Activated CD4-positive, alpha-beta T cell treated with anti-CD3 and anti-CD28 coated beads, Interleukin-2, Interleukin-6, amounts not matched to agents 100 ng/mL and 50 ng/mL, durations not matched to agents 16 hours and 8 hours (primary cell): ENCODE data around the gene NINJ2.
A peak's percentile ranks its signal among the peaks of the same experiment; 100 is the strongest.
"Not testable (repeated sequence)": the region's sequence is repeated elsewhere in the genome, so short reads cannot be mapped to it uniquely, and the experiment has no call there.

Source experiments
- DNase-seq: peaks from one replicate; pipeline ENCODE4 v3.0.0-alpha.2; 2020

The NINJ2 gene, protein sequence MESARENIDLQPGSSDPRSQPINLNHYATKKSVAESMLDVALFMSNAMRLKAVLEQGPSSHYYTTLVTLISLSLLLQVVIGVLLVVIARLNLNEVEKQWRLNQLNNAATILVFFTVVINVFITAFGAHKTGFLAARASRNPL

DNA sequence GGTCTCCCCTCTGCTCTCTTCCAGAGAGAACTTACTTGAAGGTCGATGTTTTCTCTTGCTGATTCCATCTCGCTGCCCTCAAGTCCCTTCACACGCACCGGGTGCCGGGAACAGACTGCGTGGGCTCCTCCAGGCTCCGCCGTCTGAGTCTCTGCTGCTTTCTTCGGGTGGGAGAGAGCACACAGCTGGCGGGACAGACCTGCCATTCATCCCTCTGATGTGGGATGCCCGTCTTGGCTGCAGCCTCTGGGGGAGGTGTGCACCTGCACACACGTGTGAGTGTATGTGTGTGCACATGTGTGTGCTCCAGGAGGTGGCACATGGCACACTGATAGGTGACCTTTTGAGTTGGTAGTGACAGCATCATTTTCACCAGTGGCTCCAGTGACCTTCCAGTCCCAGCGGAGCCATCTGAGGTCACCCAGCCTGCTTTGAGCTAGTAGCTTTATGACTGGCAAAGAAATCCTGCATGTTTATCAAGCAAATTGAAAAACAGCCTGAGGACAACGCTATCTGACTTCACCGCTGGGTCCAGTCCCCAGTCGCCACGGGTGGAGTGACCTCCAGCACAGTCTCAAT is at the start of gene NINJ2:
Gene NINJ2 (minus strand): TSS at position 153 of the 579 bp plus-strand sequence. CDS start 85 bp downstream, at position 68.
- DNase-seq = no peak

DNA sequence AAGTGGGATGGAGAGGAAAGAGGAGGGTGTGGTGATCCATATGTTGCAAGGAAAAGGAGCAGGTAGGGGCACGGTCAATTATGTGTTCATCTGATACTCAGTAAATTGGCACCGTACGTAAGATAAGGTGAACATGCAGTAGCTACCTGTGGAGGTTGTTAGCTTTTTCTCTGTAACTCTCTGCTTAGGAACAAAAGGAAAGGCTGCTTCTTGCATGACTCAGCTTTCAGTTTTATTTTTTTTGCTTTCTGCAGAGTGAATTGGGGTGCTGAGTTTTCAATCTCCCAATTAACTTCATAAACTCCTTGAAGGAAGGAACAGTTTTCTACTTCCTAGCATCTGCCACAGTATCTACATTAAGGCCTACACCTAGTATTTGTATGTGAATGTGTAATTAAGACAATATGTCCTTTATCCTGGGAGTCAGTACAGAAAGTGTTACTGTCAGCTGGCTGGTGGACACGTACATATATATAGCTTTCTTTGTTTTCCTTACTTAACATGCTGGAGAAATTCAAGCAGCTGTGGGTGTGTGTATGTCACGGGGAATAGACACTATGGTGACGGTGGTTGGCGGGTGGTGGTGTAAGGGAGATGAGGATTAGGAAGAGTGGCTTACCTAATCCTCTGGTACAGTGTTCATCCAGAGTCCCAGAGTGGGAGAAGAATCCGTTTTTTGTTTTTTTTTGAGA is 49.1 kb upstream of the NINJ2 start:
- DNase-seq = no peak

DNA sequence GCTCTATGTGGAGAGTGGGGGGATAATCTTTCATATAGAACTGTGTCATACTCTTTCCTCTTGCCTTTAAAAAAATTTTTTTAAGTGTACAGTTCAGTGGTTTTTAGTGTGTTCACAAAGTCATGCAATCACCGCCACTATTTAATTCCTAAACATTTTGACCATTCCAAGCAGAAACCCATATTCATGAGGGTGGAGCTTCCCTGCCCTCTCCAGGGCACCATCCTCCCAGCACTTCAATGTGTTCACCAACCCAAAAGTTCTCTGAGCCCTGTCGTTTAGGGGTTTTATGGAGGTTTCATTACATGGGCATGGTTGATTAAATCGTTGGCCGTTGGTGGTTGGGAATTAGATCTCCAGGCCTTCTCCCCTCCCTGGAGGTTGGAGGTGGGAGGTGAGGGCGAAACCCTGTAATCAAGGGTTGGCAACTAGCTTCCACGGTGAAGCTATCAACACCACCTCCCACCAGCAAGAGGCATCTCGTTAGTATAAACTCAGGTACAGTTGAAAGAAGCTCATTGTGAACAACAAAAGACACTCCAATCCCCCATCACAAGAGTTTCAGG is 46.3 kb upstream of the NINJ2 start:
- DNase-seq = no peak

DNA sequence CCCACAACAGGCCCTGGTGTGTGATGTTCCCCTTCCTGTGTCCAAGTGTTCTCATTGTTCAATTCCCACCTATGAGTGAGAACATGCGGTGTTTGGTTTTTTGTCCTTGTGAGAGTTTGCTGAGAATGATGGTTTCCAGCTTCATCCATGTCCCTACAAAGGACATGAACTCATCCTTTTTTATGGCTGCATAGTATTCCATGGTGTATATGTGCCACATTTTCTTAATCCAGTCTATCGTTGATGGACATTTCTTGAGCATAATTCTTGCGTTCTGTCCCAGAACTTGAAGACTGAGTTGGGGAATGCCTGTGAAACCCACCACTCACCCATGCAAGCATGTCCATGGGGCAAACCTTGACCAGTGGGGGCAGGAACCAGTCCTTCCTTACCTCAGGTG is 44.8 kb upstream of the NINJ2 start:
- DNase-seq = not testable (repeated sequence)

DNA sequence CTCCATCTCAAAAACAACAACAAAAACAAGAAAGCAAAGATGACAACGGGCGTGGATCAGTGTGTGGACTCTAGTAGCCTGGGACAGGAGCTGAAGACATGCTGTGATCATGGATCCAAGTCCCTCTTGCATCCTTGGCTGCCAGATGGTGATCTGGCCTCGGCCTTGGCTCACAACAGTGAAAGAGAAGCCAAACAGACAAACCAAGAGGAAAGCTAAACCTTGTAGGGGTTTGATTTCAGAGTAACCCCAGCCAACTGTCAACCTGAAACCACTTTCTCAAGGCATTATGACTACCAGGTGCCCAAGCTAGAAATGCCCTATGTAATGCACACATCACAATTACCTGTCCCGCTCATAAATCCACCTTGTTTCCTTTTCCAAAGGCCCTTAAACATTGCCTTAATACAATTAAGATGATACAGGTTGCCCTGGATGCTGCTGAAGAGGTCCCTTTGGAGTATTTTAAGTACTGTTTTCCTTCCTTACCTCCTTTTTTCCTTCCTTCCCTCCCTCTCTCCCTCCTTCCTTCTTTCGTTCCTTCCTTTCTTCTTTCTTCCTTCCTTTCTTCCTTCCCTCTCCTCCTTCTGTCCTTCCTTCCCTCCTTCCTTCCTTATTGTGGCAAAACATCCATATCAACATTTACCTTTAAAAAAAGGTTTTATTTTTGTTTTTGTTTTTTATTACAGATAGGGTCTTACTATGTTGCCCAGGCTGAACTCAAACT is 41.4 kb upstream of the NINJ2 start:
- peak; percentile 50 for DNase-seq

DNA sequence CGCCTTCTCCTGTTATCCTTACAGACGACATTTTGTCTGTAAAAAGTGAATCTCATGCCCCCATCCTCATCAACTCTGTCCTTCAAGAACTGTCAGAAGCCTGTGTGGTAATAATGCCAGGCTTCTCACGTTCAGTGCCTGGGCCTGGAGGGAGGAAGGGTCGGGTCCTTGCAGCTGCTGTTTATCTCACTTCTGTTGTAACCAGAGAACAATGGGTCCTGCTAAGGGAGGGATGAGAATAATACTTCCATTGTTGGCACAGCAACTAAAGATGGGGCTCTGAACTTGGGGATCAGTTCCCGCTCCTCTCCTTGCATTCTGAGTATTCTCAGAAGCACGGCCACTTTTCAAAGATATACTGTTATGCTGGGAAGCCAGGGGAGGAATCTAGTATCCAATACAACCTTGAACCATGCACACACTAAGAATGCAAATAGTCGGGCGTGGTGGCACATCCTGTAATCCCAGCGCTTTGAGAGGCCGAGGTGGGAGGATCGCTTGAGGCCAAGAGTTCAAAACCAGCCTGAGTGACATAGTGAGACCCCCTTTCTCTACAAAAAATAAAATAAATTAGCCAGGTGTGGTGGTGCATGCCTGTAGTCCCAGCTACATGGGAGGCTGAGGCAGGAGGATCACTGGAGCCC is 38.8 kb upstream of the NINJ2 start:
- DNase-seq = no peak

DNA sequence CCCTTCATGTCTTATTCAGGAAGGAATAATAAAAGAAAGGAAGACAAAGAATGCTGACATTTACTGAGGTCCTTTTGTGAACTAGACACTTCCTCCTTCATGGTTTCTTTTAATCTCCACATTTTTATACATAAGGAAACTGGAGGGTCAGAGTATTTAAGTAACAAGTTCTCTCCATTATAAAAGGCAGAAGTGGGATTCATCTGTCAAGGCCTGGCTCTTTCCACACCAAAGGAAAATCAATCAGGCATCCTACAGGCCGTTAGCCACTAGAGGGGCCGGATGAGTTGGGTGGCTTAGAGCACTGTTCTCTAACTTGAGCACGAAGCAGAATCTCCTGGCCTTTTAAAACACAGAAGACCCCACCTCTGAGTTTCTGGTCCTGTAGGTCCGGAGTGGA is 36.8 kb upstream of the NINJ2 start:
- DNase-seq = no peak

DNA sequence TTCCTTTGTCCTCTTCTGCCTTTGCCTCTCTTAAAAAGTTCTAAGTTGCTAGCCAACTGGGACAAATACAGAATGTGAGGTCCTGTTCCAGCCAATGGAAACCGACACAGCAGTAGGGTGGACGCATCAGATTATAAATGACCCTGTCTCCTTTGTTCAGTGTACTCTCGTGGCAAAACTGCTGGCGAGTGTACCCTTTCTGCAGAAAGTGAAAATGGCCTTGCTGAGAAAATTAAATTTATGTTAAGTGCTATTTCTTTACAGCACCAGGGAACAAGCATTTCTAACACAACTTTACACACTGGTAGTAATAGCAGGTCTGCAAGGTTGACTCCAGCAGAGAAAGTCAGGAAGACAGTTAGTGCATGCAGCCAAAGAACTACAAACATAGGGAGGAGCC is 35.0 kb upstream of the NINJ2 start:
- not testable (repeated sequence) for DNase-seq

DNA sequence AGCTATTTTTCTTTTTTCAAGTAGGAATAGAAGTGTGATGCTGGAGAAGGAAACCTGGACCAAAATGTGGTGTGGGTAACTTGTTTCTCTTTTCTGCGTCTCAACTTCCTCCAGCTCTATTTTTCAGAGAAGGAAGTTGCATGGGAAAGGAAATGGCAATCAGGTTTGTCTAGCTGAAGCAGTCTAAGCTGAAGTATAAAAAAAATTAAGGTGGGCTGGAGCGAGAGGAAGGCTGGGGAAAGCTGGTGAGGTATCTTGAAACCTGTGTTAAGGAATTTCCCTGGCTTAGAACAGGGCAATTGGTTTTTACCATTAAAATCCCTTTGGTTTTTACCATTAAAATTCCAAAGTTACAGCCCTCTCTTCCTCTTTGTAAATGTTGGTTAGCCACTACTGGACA is 34.2 kb upstream of the NINJ2 start:
- no peak for DNase-seq

DNA sequence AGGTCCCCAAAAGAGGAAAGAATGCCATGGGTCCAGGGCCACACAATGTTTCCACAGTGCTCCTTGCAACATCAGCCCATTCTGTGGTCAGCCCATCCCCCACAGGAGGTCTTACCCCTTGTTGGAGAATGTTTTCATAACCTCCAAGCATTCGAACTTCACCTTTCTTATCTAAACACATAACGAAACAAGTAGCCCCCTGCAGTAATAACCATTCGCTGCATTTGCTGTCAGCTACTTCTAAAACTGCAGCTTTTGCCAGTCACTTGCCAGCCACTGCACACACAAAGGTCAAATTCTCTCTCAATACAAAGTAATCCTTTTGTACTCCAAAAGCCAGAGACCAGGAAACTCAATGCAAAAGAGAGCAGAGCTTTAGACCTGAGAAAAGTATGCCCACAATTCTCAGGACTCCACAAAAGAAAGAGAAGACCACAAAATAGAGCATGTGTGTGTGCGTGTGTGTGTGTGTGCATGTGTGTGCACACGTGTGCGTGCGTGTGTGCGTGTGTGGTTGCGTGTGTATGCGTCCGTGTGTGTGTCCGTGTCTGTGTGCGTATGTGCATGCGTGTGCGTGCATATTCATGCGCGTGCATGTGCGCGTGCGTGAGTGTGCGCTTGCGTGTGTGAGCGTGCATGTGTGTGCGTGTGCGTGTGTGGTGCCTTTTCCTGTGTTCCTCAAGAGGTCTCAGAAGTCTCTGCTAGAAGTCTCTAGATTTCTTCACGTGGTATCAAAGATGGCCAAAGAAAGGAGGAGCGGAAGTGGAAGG is 31.7 kb upstream of the NINJ2 start:
- no peak for DNase-seq

DNA sequence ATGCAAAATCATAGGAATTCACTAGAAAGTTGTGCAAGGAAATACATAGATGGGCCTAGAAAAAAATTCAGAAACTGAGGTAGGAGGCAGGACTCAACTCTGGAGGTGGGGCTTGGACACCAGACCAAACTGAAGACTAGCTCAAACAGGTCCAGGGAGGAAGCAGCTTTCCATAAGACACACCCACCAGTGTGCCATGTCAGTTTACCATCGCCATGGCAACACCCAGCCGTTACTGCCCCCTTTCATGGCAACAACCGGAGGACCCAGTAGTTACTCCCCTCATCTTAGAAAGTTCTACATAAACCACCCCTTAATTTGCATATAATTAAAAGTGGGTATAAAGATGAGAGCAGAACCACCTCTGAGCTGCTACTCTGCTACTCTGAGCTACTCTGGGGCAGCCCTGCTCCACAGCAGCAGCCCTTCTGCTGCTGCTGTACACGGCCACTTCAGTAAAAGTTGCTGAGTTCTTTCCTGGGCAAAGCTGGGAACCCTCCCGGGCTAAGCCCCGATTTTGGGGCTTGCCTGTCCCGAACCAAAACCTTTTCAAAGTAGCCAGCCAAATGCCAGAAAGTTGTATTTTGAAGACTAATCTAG is 30.8 kb upstream of the NINJ2 start:
- DNase-seq = no peak

DNA sequence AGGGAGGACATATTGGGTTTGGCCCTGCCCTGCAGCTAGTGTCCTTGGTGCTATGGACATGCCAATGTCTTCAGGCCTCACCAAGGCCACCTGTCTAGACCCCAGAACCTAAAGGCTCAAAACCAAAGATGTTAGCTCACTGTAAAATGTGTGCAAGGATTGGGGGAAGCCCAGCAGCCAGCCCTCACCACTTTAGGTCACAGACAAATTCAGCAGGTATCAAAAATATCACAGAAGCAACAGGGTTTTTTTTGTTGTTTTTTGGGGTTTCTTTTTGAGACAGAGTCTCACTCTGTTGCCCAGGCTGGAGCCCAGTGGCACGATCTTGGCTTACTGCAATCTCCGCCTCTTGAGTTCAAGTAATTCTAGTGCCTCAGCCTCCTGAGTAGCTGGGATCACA is 29.0 kb upstream of the NINJ2 start:
- DNase-seq = no peak

DNA sequence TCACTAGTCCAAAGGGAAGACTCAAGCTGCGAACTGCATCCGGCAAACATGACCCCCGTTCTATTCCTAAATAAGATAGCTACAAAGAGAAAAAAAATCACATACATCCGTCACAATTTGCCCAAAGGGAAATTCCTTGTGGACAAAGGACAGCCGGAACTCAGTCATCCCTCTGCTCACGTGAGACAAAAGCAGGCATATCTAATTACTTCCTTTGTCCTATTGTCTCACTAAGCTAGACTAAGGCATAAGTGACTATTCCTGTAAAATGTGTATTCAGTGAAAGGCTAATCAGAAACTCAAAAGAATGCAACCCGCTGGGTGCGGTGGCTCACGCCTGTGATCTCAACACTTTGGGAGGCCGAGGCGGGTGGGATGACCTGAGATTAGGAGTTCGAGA is 27.2 kb upstream of the NINJ2 start:
- DNase-seq = no peak

DNA sequence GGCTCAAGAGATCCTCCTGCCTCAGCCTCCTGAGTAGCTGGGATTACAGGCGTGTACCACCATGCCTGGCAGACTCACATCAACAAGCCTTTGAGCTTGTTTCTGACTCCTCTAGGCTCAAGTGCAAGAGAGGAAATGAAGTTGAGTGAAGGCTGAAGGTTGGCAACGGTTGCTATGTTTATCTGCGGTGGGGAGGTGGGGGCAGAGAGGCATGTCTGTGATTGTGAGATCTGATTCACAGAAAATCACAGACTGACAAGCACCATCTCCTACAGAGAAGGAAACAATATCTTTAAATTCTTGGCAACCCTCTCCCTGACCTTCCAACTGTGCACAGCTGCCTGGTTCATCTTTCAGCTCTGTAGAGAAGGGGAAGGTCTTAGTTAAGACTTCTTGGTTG is 22.1 kb upstream of the NINJ2 start:
- DNase-seq = peak; percentile 88

DNA sequence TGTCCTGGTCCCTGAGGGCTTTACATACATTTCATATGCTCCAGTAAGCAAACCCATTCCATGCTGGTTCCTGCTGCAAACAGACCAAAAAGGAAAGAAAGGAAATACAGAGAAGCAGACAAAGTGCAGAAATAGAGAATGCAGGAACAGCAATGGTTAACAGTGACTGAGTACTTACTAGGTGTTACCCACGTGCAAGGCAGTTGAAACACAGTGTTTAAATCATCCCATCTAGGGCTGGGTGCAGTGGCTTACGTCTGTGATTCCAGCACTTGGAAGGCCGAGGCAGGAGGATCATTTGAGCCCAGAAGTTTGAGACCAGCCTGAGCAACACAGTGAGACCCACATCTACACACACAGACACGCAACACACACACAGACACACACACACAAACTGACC is 21.2 kb upstream of the NINJ2 start:
- DNase-seq = no peak

DNA sequence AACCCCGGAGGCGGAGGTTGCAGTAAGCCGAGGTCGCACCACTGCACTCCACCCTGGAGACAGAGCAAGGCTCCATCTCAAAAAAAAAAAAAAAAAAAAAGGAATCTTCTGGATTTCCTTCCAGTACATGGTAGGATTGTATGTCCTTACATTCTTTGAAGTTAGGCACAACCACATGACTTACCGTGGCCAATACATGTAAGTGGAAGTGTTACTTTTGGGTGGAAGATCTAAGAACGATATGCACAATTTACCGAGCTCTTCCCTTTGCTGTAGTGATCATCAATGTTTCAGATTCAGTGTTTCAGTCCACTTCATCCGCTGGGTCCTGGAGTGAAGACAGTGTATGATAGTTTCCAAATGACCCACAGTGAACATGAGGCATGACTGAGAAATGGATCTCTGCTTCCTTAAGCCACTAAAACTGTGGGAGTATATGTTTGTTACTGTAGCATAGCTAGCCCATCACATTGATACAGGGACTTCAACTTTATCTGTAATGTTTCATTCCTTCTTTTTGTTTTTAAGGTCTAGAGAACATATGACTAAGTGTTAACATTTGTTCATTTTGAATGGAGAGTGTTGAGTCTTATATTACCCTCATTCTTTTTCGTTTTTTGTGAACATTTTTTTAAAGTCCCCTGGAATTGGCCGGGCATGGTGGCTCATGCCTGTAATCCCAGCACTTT is 18.5 kb upstream of the NINJ2 start:
- no peak for DNase-seq

DNA sequence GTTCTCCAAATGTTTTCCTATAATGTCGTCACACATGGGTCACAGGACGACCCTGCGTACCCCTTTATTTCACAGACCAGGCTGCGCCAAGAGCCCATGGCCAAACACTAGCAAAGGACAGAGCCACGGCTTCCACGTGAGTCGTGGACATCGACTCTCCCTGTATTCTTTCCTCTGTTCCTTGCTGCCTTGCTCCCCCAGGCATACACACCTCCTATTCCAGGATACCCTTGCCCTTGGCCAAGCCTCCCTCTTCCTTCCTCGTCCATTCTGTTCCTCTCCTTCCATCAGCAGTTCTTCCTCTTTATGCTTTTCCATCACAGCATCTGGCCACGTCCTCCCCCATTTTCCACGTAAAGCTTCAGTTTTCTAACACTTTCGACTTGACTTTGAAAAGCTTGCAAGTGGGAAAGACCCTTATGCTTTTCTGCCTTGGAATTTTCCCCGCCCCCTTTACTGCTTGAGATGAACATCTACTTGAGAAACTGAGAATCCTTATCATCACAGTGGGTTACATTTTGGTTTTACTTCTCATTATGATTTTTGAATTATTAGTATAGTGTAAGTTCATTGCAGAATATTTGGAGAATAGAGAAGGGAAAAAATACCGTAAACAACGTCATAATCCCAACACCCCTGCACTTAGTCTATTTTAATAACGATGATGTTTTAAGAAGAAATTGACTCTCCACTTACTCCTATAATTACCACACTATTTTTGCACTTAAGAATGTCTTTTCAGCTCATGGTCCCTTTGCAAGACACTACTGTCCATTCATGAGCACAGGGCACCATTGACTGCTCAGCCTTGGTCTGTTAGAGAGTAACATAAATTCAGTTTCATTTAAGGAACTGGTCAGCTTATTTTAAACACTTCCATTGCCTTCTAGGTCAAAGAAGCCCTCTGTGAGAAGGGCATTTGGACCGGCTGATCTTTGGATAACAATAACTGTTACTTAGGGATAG is 15.8 kb upstream of the NINJ2 start:
- DNase-seq = no peak

DNA sequence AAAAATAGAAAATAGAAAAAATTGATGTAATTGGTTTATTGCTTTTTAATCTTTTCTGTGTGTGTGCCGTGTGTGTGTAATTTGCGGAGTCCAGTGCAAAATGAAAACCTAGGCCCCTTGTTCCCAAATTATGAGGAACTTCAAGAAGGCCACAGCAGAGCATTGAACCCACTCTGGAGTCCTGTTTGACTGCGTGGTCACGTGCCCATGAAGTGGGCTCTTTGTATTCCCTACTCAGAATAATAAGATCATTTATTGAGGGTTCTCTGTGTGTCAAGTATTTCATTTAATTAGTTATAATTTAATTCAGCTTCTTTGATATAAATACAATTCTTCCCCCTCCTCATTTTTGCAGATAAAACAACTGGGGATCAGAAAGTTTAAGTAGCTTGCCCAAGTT is 12.3 kb upstream of the NINJ2 start:
- DNase-seq = no peak

DNA sequence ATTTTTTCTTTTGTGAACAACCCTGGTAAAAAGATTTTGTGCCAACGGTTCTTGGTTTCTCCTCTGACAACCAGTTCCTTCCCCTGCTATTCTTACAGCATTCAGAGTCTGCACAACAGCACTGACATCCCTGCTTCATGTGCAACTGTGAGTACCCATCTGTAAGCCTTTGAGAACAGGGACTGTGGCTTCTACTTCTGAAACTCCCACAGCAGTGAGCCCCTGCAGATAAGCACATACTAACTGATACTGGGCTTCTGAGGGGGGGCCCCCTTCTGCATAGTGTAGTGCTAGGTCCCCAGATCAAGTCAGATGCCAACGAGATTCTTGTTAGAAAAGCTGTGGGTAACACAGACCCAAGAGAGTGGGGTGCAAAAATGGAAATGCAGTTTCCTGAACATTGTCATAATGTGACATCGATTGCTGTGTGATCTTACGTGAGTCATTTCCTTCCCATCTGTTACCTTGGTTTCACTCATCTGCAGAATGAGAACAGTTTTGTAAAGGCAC is 11.1 kb upstream of the NINJ2 start:
- peak; percentile 95 for DNase-seq

DNA sequence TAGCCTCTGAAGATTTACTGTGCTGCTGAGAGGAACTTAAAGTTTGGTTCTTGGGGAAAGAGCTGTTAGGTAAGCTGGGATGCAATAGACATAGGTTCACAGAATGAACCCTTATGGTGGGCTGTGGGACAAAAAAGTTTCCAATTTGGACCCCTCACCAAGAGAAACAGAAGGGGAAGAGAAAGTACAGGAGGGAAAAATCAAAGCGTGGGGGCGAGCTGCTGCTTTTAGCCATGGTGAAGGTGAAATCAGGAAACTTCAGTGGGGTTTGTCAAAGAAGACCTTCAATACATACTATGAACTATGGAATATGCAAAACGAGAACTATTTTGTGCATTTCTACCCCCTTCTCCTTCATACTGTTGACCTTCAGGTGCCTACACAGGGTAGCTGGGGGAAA is 10.6 kb upstream of the NINJ2 start:
- DNase-seq = no peak
